ENCODE data around the gene KCNK10.

DNA sequence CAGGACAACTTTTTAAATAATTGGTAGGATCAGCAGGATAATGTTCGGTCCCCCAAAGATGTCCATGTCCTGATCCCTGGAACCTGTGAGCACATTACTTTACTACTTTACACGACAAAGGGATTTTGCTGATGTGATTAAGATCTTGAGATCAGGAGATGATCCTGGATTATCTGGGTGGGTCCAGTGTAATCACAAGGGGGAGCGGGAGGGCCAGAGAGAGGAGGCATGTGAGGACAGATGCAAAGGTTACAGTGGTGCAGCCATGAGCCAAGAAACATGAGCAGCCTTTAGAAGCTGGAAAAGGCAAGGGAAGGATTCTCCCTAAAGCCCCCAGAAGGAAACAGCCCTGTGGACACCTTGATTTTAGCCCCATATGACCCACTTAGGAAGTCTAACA lies 33.1 kb downstream of the KCNK10 start:
- TF ChIP-seq POLR2A (IDR thresholded peaks at IDR 0.05): no peak
- TF ChIP-seq, protein P1, sequence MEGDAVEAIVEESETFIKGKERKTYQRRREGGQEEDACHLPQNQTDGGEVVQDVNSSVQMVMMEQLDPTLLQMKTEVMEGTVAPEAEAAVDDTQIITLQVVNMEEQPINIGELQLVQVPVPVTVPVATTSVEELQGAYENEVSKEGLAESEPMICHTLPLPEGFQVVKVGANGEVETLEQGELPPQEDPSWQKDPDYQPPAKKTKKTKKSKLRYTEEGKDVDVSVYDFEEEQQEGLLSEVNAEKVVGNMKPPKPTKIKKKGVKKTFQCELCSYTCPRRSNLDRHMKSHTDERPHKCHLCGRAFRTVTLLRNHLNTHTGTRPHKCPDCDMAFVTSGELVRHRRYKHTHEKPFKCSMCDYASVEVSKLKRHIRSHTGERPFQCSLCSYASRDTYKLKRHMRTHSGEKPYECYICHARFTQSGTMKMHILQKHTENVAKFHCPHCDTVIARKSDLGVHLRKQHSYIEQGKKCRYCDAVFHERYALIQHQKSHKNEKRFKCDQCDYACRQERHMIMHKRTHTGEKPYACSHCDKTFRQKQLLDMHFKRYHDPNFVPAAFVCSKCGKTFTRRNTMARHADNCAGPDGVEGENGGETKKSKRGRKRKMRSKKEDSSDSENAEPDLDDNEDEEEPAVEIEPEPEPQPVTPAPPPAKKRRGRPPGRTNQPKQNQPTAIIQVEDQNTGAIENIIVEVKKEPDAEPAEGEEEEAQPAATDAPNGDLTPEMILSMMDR (IDR thresholded peaks at IDR 0.05): no peak
